Measurements from ENCODE around the gene RTF1.
"Not testable (repeated sequence)": the region's sequence is repeated elsewhere in the genome, so short reads cannot be mapped to it uniquely, and the experiment has no call there.

The RTF1 gene

DNA sequence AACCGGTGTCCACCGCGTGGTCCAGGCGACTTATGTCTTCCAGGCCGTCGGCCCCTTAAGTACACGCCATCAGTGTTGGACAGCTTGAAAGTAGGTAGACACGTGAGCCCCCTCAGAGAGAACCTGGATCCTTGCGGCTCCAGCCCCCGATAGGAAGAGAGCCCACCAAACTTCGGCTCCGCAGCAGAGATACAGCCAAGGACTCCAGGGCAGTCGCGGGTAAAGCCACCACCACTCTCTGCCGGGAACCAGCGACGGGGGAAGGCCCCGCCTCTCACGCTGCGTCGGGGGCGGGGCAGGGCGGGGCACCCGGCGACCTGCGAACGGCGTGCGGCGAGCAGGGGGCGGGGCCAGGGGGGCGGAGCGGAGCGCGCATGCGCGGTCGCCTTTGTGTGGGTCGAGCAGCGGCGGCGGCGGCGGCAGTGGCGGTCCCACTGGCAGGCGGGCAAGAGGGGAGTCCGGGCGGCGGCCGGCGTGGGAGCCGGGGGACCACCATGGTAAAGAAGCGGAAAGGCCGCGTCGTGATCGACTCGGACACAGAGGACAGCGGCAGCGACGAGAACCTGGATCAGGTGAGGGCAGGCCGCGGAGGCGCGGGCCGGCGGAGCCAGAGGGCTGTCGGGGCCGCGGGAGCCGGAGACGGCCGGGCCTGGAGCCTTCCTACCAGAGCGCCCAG is at the start of gene RTF1:
Gene RTF1 (plus strand): TSS at position 354 of the 676 bp plus-strand sequence. CDS start 21 bp downstream, at position 375.
- H3K27me3 ChIP-seq (ENCODE audit: control insufficient read depth in 1 of 2, insufficient read depth in 2 of 2, low read length in 2 of 2) = no peaks in the 10 kb centered on the region
- H3K27ac ChIP-seq (ENCODE audit: low read length) = peak within 1 kb of the TSS; percentile 78
- peaks cover 12% of the 10 kb centered on the region for H3K4me1 ChIP-seq (ENCODE audit: control insufficient read depth, insufficient read depth, low read length)
- H3K9ac ChIP-seq (ENCODE audit: low read length in 2 of 2) = peak within 1 kb of the TSS; percentile 86 to 90
- no peaks in the 10 kb centered on the region for H3K9me3 ChIP-seq (ENCODE audit: control insufficient read depth in 2 of 2, low read length in 2 of 2)
- peak within 1 kb of the TSS; percentile 91 to 99 for H3K4me3 ChIP-seq (ENCODE audit: low read length in 2 of 2)
- H3K36me3 ChIP-seq (ENCODE audit: control insufficient read depth in 2 of 2, insufficient read depth in 2 of 2, low read length in 2 of 2) = no peaks in the 10 kb centered on the region

DNA sequence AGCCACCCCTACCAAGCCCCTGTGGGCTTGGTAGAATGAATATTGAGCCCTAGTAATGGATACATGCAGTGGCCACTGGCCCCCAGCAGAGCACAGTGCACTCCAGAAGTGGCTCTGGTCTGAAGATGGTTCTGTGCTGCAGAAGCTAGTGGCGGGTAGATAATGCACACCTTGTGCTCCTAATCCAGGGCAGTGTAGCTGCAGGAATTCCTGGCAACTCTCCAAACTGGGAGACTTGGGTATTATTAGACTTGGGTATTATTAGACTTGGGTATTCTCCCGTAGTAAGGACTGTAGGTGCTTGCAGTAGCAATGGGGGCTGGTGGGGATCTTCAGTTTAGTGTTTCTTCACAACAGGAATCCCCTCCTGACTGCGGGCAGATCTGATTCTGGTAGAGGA is 49.5 kb upstream of the RTF1 start:
- H3K4me3 ChIP-seq (ENCODE audit: low read length in 2 of 2) = no peak overlapping the region
- H3K4me1 ChIP-seq (ENCODE audit: control insufficient read depth, insufficient read depth, low read length) = no peaks in the 10 kb centered on the region
- H3K27me3 ChIP-seq (ENCODE audit: control insufficient read depth in 1 of 2, insufficient read depth in 2 of 2, low read length in 2 of 2) = no peaks in the 10 kb centered on the region
- H3K27ac ChIP-seq (ENCODE audit: low read length) = no peak overlapping the region
- no peak overlapping the region for H3K9ac ChIP-seq (ENCODE audit: low read length in 2 of 2)
- H3K9me3 ChIP-seq (ENCODE audit: control insufficient read depth in 2 of 2, low read length in 2 of 2) = no peaks in the 10 kb centered on the region
- H3K36me3 ChIP-seq (ENCODE audit: control insufficient read depth in 2 of 2, insufficient read depth in 2 of 2, low read length in 2 of 2) = no peaks in the 10 kb centered on the region

DNA sequence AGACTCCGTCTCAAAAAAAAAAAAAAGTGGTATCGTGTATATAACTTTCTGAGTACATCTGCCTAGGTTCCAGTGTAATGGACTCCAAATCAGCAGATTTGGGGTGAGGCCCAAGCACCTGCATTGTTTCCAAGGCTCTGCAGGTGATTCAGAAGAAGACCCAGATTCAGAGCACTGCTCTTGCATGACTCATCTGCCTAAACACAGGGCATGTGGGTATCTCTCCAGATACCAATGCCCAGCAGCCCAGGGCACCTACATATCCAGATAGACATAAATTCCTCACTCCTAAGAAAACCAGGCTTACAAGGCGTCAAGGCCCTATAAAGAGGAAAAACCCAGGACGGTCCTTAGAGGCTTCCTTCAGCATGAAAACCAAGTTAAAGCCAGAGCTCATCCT is 38.9 kb upstream of the RTF1 start:
- H3K27me3 ChIP-seq (ENCODE audit: control insufficient read depth in 1 of 2, insufficient read depth in 2 of 2, low read length in 2 of 2) = no peaks in the 10 kb centered on the region
- H3K9ac ChIP-seq (ENCODE audit: low read length in 2 of 2) = no peak overlapping the region
- no peaks in the 10 kb centered on the region for H3K4me1 ChIP-seq (ENCODE audit: control insufficient read depth, insufficient read depth, low read length)
- no peak overlapping the region for H3K27ac ChIP-seq (ENCODE audit: low read length)
- no peaks in the 10 kb centered on the region for H3K36me3 ChIP-seq (ENCODE audit: control insufficient read depth in 2 of 2, insufficient read depth in 2 of 2, low read length in 2 of 2)
- no peaks in the 10 kb centered on the region for H3K9me3 ChIP-seq (ENCODE audit: control insufficient read depth in 2 of 2, low read length in 2 of 2)
- H3K4me3 ChIP-seq (ENCODE audit: low read length in 2 of 2) = no peak overlapping the region

DNA sequence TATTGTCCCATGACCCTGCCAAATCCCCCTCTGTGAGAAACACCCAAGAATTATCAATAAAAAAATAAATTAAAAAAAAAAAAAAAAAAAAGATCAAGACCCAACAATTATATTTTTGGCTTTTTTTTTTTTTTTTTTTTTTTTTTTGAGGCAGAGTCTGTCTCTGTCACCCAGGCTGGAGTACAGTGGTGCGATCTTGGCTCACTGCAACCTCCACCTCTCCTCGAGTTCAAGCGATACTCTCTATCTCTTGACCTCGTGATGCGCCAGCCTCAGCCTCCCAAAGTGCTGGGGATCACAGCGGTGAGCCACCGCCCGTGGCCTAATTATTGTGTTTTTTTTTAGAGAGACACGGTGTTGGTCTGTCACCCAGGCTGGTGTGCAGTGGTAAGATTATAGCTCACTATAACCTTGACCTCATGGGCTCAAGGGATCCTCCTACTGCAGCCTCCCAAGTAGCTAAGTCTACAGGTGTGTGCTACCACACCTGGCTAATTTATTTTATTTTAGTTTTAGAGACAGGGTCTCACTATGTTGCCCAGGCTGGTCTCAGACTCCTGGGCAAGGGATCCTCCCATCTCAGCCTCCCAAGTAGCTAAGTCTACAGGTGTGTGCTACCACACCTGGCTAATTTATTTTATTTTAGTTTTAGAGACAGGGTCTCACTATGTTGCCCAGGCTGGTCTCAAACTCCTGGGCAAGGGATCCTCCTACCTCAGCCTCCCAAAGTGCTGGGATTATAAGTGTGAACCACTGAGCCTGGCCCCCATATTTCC is 32.7 kb upstream of the RTF1 start:
- H3K9me3 ChIP-seq (ENCODE audit: control insufficient read depth in 2 of 2, low read length in 2 of 2); H3K27ac ChIP-seq (ENCODE audit: low read length); H3K9ac ChIP-seq (ENCODE audit: low read length in 2 of 2); H3K36me3 ChIP-seq (ENCODE audit: control insufficient read depth in 2 of 2, insufficient read depth in 2 of 2, low read length in 2 of 2); H3K27me3 ChIP-seq (ENCODE audit: control insufficient read depth in 1 of 2, insufficient read depth in 2 of 2, low read length in 2 of 2); H3K4me1 ChIP-seq (ENCODE audit: control insufficient read depth, insufficient read depth, low read length); H3K4me3 ChIP-seq (ENCODE audit: low read length in 2 of 2): not testable (repeated sequence)

DNA sequence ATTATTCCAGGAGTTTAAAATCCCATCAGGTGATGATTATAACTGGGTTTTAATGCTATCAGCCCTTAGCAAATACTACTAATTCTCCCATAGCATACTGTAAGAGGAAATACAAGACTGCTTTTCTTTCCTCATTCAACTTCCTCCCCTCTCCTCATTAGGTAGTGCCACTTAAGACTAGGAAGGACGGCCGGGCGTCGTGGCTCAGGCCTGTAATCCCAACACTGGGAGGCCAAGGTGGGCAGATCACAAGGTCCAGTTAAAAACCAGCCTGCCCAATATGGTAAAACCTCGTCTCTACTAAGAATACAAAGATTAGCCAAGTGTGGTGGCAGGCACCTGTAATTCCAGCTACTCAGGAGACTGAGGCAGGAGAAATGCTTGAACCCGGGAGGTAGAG is 29.2 kb upstream of the RTF1 start:
- Histone ChIP-seq H3K36me3 (ENCODE audit: control insufficient read depth in 2 of 2, insufficient read depth in 2 of 2, low read length in 2 of 2) (peaks cover 4 to 11% of the 10 kb centered on the region in 2 donors), H3K9me3 (ENCODE audit: control insufficient read depth in 2 of 2, low read length in 2 of 2) (no peaks in the 10 kb centered on the region), H3K9ac (ENCODE audit: low read length in 2 of 2) (no peak overlapping the region), H3K27me3 (ENCODE audit: control insufficient read depth in 1 of 2, insufficient read depth in 2 of 2, low read length in 2 of 2) (no peaks in the 10 kb centered on the region), H3K27ac (ENCODE audit: low read length) (no peak overlapping the region), H3K4me3 (ENCODE audit: low read length in 2 of 2) (no peak overlapping the region), H3K4me1 (ENCODE audit: control insufficient read depth, insufficient read depth, low read length) (no peaks in the 10 kb centered on the region)

DNA sequence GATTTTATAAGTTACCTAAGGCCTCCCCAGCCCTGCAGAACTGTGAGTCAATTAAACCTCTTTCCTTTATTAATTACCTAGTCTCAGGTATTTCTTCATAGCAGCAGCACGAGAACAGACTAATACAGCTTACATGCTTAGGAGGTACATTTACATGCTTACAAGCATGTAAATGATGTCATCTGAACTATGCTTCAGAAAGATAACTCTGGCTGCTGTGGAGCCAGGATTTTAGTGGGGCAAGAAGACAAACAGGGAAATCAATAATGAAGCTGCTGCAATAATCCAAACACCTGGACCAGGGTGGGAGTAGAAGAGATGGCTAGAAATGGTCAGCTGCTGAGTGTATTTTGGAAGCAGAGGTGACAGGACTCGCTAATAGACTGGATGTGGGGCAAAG is 24.2 kb upstream of the RTF1 start:
- no peaks in the 10 kb centered on the region for H3K4me1 ChIP-seq (ENCODE audit: control insufficient read depth, insufficient read depth, low read length)
- no peak overlapping the region for H3K4me3 ChIP-seq (ENCODE audit: low read length in 2 of 2)
- H3K9ac ChIP-seq (ENCODE audit: low read length in 2 of 2) = no peak overlapping the region
- no peak overlapping the region for H3K27ac ChIP-seq (ENCODE audit: low read length)
- H3K27me3 ChIP-seq (ENCODE audit: control insufficient read depth in 1 of 2, insufficient read depth in 2 of 2, low read length in 2 of 2) = no peaks in the 10 kb centered on the region
- no peaks in the 10 kb centered on the region for H3K9me3 ChIP-seq (ENCODE audit: control insufficient read depth in 2 of 2, low read length in 2 of 2)
- H3K36me3 ChIP-seq (ENCODE audit: control insufficient read depth in 2 of 2, insufficient read depth in 2 of 2, low read length in 2 of 2) = peaks cover 18 to 29% of the 10 kb centered on the region in 2 donors

DNA sequence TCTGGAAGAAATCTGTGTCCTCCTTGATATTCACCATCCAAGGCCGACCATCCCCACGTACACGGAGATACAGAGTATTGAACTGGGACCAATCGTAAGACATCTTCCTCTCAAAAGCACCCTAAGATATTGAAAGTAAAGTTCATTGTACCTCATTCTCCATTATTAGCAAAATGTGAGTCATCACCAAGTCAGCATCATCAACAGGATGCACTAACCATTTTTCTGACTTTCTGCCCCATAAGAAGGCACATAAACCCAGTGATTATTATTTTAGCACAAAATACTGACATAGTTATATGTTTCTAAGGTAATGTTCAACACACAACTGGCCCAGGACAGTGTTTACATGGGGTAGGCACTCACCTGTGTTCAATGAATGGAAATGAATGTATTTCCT is 22.0 kb upstream of the RTF1 start:
- H3K4me3 ChIP-seq (ENCODE audit: low read length in 2 of 2) = no peak overlapping the region
- no peak overlapping the region for H3K27ac ChIP-seq (ENCODE audit: low read length)
- H3K9me3 ChIP-seq (ENCODE audit: control insufficient read depth in 2 of 2, low read length in 2 of 2) = no peaks in the 10 kb centered on the region
- H3K36me3 ChIP-seq (ENCODE audit: control insufficient read depth in 2 of 2, insufficient read depth in 2 of 2, low read length in 2 of 2) = peaks cover 16 to 20% of the 10 kb centered on the region in 2 donors
- H3K27me3 ChIP-seq (ENCODE audit: control insufficient read depth in 1 of 2, insufficient read depth in 2 of 2, low read length in 2 of 2) = no peaks in the 10 kb centered on the region
- no peak overlapping the region for H3K9ac ChIP-seq (ENCODE audit: low read length in 2 of 2)
- H3K4me1 ChIP-seq (ENCODE audit: control insufficient read depth, insufficient read depth, low read length) = no peaks in the 10 kb centered on the region

DNA sequence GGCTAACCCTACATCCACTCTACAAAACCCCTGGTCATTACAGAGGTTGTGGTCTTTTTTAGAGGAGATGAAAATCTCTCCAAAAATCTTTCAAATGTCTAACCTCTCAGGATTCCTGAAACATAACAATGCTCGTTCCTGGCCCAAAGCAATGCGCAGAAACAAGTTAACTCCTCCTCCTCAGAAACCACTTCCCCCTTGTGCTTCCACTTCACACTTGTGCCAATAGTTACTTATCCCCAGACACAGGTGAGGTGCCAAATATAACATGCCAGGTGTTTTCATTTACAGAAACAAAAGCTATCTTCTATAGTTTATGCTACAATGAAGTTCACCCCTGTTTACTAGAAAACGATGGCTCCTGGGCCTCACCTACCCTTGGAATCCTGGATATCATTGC is 20.8 kb upstream of the RTF1 start:
- peaks cover 16 to 20% of the 10 kb centered on the region in 2 donors for H3K36me3 ChIP-seq (ENCODE audit: control insufficient read depth in 2 of 2, insufficient read depth in 2 of 2, low read length in 2 of 2)
- no peak overlapping the region for H3K4me3 ChIP-seq (ENCODE audit: low read length in 2 of 2)
- no peaks in the 10 kb centered on the region for H3K4me1 ChIP-seq (ENCODE audit: control insufficient read depth, insufficient read depth, low read length)
- no peaks in the 10 kb centered on the region for H3K27me3 ChIP-seq (ENCODE audit: control insufficient read depth in 1 of 2, insufficient read depth in 2 of 2, low read length in 2 of 2)
- no peaks in the 10 kb centered on the region for H3K9me3 ChIP-seq (ENCODE audit: control insufficient read depth in 2 of 2, low read length in 2 of 2)
- H3K27ac ChIP-seq (ENCODE audit: low read length) = no peak overlapping the region
- H3K9ac ChIP-seq (ENCODE audit: low read length in 2 of 2) = no peak overlapping the region

DNA sequence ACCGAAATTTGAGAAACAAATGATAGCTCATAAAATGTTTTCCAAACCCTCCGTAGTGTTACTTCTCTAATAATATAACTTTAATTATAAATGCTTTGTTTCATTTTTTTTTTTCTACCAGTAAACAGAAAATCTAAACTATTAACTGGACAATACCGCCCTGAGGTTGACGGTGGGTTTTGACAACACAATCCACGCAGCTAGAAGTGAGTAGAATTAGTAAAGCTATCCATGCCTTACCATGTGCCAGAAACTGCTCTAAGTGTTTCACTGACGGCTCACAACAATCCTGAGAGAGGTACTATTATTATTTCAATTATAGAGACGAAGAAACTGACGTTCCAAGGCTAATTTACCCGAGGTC is 15.0 kb upstream of the RTF1 start:
- peak overlapping the region; percentile 87 to 98 for H3K4me3 ChIP-seq (ENCODE audit: low read length in 2 of 2)
- H3K36me3 ChIP-seq (ENCODE audit: control insufficient read depth in 2 of 2, insufficient read depth in 2 of 2, low read length in 2 of 2) = no peaks in the 10 kb centered on the region
- H3K27me3 ChIP-seq (ENCODE audit: control insufficient read depth in 1 of 2, insufficient read depth in 2 of 2, low read length in 2 of 2) = no peaks in the 10 kb centered on the region
- peaks cover 7% of the 10 kb centered on the region for H3K4me1 ChIP-seq (ENCODE audit: control insufficient read depth, insufficient read depth, low read length)
- no peaks in the 10 kb centered on the region for H3K9me3 ChIP-seq (ENCODE audit: control insufficient read depth in 2 of 2, low read length in 2 of 2)
- peak overlapping the region; percentile 91 to 95 for H3K9ac ChIP-seq (ENCODE audit: low read length in 2 of 2)
- H3K27ac ChIP-seq (ENCODE audit: low read length) = peak overlapping the region; percentile 55

DNA sequence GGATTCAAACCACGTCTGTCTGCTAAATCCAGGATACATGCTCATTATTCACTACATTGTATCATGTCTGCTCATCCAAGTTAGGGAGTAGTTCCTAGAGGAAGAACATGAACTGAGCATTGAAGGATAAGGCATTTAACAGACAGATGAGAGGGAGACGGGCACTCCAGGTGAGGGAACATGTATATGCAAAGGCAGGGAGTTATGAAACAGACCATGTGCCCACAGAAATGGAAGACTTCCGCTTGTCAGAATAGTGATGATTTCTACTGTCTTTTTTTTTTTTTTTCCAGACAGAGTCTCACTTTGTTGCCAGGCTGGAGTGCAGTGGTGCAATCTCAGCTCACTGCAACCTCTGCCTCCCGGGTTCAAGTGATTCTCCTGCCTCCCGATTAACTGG is 9.6 kb upstream of the RTF1 start:
- Histone ChIP-seq H3K36me3 (ENCODE audit: control insufficient read depth in 2 of 2, insufficient read depth in 2 of 2, low read length in 2 of 2) (no peaks in the 10 kb centered on the region), H3K9ac (ENCODE audit: low read length in 2 of 2) (no peak overlapping the region), H3K4me1 (ENCODE audit: control insufficient read depth, insufficient read depth, low read length) (peaks cover 2% of the 10 kb centered on the region), H3K27ac (ENCODE audit: low read length) (no peak overlapping the region), H3K4me3 (ENCODE audit: low read length in 2 of 2) (no peak overlapping the region), H3K27me3 (ENCODE audit: control insufficient read depth in 1 of 2, insufficient read depth in 2 of 2, low read length in 2 of 2) (no peaks in the 10 kb centered on the region), H3K9me3 (ENCODE audit: control insufficient read depth in 2 of 2, low read length in 2 of 2) (no peaks in the 10 kb centered on the region)

DNA sequence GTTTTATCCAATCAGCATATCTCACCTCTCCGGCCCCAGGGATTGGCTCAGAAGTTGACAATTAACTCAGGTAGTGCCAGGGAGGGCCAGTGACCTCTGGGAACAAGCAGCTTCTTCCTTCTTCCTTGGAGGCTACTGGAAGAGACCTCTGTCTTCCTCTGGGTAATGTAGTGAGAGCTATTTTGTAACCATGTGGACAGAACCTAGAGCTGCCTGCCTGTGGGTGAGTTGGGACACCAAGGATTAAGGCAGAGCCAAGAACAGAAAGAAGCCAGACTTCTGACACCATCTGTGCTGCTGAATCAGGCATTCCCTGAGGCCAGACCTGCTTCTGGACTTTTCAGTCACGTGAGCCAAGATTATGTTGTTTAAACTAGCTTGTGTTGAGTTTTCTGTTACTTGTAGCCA is 8.7 kb upstream of the RTF1 start:
- Histone ChIP-seq H3K4me1 (ENCODE audit: control insufficient read depth, insufficient read depth, low read length) (no peaks in the 10 kb centered on the region), H3K4me3 (ENCODE audit: low read length in 2 of 2) (no peak overlapping the region), H3K36me3 (ENCODE audit: control insufficient read depth in 2 of 2, insufficient read depth in 2 of 2, low read length in 2 of 2) (no peaks in the 10 kb centered on the region), H3K9me3 (ENCODE audit: control insufficient read depth in 2 of 2, low read length in 2 of 2) (no peaks in the 10 kb centered on the region), H3K27me3 (ENCODE audit: control insufficient read depth in 1 of 2, insufficient read depth in 2 of 2, low read length in 2 of 2) (no peaks in the 10 kb centered on the region), H3K27ac (ENCODE audit: low read length) (no peak overlapping the region), H3K9ac (ENCODE audit: low read length in 2 of 2) (peak overlapping the region in 1 of 2 donors; percentile 21)

Data from stomach smooth muscle (tissue), 2 donors.